ENCODE results near the gene ITGB5.
A peak's percentile ranks its signal among the peaks of the same experiment; 100 is the strongest.
"Not testable (repeated sequence)": the region's sequence is repeated elsewhere in the genome, so short reads cannot be mapped to it uniquely, and the experiment has no call there.

ITGB5 gene

DNA sequence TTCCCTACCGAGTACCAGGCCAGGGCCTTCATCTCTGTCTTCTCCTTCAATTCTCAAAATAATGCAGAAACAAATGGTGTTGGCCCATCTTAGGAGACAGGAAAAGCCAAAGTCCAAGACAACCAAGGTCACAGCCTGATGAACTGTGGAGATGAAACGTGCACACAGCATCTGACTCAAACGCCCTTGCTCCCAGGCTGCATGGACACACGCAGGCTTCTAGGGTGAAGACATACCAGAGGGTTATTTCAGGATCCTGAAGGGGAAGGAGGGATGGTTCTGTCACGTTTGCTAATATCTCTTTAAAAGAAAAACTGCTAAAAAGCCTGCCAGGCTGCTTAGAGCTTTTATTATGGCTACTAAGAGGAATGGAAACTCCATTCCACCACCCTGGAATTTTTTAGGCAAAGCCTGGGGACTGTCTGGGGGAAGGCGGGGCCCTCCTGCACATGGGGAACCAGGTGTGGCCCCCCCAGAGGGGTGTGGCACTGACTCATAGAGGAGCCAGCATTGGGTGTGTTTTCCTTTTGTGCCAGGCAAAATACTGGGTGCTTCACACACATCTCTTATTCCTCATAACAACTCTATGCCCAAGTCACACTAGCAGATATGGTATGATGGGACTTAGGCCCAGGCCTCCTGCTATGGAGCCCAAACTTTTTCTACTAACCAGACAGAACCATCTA is 94.0 kb downstream of the ITGB5 start:
- peak overlapping the region; percentile 38 for H3K27ac ChIP-seq
- DNase-seq (ENCODE audit: low read depth, low spot score): peak; percentile 14

DNA sequence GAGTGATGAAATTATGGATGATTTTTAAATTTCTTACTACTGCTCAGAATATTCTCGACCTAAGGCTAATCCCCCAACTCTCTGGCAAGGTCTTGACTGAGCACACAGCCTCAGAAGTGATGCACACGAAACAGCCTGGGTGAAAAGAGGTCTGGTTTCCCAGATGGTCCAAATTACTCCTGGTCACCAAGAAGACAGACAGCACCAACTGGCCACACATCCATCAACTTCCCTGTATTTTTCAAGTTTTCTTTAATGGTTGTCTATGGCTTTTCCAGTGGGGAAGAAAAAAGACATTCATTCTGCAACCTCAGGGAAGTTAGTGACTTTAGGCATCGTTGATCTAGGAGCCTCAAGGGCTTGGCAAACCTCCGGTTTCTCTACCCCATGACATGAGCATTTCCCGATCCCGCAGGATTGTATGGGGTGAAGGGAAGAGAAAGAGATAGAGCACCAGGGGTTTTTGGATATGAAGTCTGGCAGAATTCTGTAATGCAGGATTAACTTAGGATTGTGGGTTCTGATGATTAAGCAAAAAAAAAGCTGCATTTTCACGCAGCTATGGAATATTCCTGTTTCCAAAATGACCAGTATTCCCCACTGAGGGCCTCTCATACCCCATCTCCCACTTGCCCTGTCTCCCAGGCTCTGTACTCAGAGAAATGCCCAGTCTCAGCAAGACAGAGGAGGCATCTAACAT is 94.7 kb downstream of the ITGB5 start:
- peak overlapping the region; percentile 38 for H3K27ac ChIP-seq
- no peak for DNase-seq (ENCODE audit: low read depth, low spot score)

GRCh38 chr3:124791639-124792151 is 95.5 kb downstream of the ITGB5 start:
- DNase-seq (ENCODE audit: low read depth, low spot score): no peak
- no peak overlapping the region for H3K27ac ChIP-seq

GRCh38 chr3:124791142-124791541 is 96.0 kb downstream of the ITGB5 start:
- no peak overlapping the region for H3K27ac ChIP-seq
- DNase-seq (ENCODE audit: low read depth, low spot score): no peak

- H3K27ac ChIP-seq; DNase-seq (ENCODE audit: low read depth, low spot score): not testable (repeated sequence)
Observed at GRCh38 chr3:124789103-124789502, 98.1 kb downstream of the ITGB5 start.

DNA sequence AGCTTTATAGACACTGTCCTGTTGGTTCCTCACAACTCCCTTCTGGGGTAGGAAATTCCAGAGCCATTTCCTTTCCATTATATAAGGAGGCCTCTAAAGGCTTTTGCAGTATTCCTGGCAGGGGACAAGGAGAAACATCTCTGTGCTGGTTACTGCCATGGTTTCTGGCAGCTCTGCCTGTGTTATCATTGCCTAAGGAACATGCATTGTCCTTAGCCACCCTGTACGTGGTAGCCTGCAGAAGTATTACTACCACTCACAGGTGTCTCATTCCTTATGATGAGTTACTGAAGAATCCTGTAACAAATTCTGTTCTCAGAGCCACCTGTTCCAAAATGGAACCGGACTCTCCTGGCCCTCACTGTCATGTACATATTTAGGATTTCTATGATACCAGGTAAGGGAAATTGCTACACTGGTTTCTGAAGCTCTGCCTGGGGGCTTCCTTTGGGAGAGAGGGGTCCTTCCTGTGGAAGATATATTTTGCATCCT is 98.9 kb downstream of the ITGB5 start:
- DNase-seq (ENCODE audit: low read depth, low spot score): no peak
- no peak overlapping the region for H3K27ac ChIP-seq

DNA sequence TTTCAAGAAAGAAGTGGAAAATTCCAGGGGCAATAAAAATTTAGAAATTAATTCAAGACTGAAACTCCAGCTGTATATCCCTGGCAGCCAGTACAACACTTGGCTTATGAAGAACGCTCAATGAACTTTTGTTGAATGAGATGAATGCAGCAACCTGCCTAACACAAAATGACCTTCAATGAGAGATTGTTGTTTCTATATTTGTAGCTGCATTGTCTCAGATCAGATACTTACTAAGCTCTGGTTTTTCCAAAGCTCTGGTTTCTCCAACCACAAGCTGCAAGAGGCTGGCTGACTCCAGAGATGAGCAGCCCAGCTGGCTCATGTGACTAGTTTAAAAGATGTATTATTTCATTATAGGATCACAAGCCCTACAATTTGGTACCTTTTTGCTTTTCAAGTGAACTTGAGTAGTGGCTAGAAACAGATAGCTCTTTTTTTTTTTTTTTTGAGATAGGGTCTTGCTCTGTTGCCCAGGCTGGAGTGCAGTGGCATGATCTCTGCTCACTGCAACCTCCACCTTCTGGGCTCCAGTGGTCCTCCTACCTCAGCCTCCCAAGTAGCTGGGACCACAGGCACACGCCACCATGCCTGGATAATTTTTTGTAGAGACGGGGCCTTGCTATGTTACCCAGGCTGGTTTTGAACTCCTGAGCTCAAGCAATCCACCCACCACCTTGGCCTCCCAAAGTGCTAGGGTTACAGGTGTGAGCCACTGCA is 99.5 kb downstream of the ITGB5 start:
- DNase-seq (ENCODE audit: low read depth, low spot score): no peak
- no peak overlapping the region for H3K27ac ChIP-seq

GRCh38 chr3:124786511-124787241 is 100.5 kb downstream of the ITGB5 start:
- no peak for DNase-seq (ENCODE audit: low read depth, low spot score)
- H3K27ac ChIP-seq: peak overlapping the region; percentile 6

DNA sequence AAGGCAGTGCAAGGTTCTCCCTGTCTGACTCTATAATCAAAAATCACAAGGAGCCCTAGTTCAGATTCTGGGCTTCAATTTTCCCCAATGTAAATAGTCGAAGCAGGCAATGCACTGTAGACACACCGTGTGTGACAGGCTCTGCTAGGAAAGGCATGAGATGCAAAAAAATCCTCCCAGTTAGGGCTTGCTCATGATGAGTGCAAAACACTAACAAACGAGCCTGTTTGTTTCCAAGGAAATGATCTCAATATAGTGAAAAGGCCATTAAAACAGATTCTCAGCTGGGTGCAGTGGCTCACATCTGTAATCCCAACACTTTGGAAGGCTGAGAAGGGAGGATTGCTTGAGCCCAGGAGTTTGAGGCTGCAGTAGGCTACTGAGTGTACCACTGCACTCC is 101.2 kb downstream of the ITGB5 start:
- DNase-seq (ENCODE audit: low read depth, low spot score): no peak
- H3K27ac ChIP-seq: no peak overlapping the region

DNA sequence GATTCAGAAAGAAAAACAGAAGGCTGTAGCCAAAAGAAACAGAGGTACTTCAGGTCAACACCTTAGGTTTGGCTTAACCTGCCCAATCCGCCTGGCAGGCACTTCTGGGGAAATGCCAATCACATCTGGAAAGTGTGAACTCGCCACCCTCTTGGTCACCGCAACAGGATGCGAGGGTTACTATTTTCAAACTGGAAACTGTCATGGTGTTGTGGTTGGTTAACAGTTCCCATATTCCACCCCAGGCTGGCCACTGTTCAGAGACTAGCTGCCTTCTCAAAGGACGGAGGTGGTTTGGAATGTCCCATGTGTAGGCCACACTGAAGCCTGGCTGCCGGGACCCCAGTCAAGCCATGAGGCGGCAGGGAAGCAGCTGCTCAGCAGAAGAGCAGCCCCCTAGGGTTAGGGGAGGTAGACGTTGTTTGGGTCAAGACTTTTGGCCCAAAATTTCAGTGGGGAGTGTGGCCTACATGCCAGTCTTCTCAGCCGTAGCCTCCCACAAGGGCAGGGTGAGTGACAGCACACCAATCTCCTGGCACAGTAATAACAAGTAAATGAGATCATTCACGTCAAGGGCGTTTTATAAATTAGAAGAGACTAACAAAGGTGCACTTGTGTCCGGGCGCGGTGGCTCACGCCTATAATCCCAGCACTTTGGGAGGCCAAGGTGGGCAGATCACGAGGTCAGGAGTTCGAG is 102.3 kb downstream of the ITGB5 start:
- H3K27ac ChIP-seq: no peak overlapping the region
- DNase-seq (ENCODE audit: low read depth, low spot score): no peak

DNA sequence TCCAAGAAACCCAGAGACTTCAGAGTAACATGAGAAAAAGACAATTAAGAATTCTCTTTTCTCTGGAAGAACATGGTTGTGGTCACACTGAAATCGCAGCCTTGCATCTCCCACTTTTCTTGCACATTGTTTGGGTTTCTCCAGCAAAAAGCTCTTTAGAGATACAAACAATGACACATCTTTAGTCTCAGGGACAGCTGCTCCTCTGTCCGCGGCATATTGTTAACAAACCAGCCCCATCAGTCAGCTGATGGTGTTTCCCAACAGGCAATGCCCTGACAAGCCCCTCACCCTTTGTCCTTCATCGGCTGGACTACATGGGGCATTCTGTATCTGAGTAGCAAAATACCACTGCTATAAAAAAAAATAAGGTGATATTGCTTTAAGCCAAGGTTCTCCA is 103.5 kb downstream of the ITGB5 start:
- DNase-seq (ENCODE audit: low read depth, low spot score): no peak
- no peak overlapping the region for H3K27ac ChIP-seq

- H3K27ac ChIP-seq; DNase-seq (ENCODE audit: low read depth, low spot score): not testable (repeated sequence)
Observed at GRCh38 chr3:124782377-124782712, 104.8 kb downstream of the ITGB5 start.

DNA sequence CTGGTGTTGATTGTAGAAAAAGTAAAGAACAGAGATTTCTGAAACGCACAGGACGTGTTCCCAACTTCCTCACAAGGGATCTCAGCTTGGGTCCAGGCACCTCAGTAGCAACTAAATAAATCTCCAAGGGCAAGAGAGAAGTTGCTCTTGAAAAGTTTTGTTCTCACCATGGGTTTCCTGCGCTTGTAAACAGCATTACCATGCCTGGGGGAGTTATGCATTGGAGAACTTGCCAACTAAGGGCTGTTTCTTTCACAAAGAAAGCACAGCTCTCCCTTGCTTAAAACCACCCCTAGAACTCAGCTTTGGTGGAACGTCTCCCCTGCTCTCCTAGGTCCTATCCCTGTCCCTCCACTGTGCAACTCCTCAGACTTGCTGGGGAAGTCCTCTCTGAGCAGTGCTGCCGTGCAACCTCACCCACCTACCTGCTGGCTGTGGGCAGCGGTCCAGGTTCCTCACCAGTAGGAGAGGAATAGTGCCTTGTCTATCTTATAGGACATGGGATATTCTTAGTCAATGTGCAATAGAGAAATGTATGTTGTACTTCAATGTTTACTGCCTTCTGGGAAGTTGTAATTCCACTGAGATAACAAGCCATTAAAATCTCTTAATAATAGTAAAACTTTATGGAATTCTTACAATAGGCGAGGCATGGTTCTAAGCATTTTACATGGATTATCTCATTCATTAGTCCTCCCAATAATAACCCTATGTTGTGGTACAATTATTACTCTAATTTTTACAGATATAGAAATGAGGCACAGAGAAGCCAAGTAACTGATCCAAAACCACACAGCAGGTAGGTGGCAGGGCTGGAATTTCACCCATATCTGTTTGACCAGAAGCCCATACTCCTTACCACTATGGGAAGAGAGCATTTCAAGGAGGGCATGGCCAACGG is 105.4 kb downstream of the ITGB5 start:
- DNase-seq (ENCODE audit: low read depth, low spot score): no peak
- no peak overlapping the region for H3K27ac ChIP-seq

DNA sequence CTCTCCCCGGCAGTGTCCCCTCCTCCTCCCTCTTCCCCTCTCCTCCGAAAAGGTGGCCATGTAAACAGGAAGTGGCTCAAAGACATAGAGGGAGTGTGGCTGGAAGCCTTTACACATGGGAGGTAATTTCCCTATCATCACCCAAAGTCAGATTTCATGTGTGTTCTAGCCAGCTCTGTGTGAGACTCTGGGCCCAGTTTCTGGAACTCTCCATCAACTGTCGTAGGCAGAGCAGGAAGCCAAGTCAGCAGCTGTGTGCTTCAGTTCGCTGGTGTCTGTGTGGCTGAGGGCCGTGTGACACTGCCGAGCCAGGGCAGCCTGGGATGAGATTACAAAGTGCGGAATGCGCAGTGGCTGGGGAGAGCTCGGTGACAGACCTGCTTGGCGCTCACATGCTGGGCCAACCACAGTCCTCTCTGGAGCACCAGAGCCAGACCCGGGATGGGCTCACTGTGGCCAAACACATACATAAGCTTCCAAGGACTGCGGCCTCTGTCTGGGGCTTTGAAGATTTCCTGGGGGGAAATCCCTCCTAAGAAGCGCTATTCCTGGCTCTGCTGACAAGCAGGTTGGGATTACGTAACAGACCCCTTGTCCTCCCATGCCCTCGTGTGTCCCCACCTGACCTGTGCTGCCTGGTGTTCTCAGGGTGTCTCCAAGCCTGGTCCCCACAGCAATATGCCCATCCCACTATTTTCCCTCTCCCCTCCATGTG is 106.2 kb downstream of the ITGB5 start:
- no peak for DNase-seq (ENCODE audit: low read depth, low spot score)
- H3K27ac ChIP-seq: no peak overlapping the region

GRCh38 chr3:124780356-124780755 is 106.8 kb downstream of the ITGB5 start:
- no peak overlapping the region for H3K27ac ChIP-seq
- no peak for DNase-seq (ENCODE audit: low read depth, low spot score)

DNA sequence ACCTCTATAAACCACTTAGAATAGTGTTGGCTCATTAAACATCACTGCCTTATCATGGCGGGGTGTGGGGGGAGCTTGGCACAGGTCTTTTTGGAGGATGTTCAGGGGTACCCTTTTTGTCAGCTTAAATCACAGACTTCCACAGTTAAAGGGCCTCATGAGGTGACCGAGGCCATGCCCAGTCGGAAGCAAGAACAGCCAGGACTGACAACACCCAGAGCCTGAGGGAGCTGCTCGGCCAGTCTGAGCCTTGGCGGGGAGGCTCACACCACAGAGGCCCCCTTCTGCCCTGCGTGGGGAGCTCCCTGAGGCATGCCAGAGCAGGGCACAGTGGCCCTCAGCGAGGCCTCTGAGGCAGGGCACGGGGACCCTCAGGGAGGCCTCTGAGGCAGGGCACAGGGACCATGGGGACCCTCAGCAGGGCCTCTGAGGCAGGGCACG is 107.4 kb downstream of the ITGB5 start:
- no peak for DNase-seq (ENCODE audit: low read depth, low spot score)
- H3K27ac ChIP-seq: no peak overlapping the region

- DNase-seq (ENCODE audit: low read depth, low spot score): no peak
- H3K27ac ChIP-seq: no peak overlapping the region
Observed at GRCh38 chr3:124779116-124779515, 108.0 kb downstream of the ITGB5 start.

DNA sequence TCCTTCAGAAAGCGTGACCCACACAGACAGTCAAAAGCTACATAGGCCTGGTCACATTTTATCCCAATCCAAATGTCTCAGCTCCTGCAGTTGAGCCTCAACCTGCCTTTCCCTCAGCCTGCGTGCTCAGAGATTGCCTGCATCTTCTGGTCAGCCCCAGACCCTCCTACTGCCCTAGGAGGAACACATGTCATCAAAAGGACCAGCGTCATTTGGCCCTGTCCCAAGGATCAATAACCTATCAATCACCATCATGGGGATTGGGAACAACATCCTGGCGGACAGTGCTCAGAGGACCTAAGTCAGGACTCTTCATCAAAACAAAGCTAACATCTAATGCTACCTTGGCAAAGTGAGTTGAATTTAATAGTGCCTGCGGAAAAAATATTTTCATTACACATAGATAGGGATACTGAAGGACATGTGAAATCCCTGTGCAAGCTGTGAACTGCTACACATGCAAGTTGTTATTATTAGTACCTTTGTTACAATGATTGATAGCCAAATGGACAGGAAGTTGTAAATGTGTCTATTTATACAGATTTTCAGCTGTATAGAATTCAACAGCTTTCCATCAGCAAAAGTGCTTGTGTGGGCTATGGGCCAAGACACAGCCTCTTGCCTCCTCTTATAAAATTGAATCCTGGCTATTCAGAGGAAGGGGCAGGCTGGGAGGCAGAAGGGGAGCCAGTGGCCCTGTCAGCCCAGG is 109.2 kb downstream of the ITGB5 start:
- no peak for DNase-seq (ENCODE audit: low read depth, low spot score)
- no peak overlapping the region for H3K27ac ChIP-seq

All from epithelial cell of prostate (primary cell).